22Rv1 (cell line): ENCODE results near the gene SLC26A2.
"Not testable (repeated sequence)": the region's sequence is repeated elsewhere in the genome, so short reads cannot be mapped to it uniquely, and the experiment has no call there.

Experiments
- H3K27ac ChIP-seq: fragments of 450-650 bp; 2 replicates; pipeline ENCODE4 v1.5.1; 2017
- CTCF ChIP-seq: fragments of 450-650 bp; IDR thresholded peaks from 2 replicates; pipeline ENCODE4 v1.5.1; 2017; ENCODE audit warnings: mild to moderate bottlenecking
- ZFX ChIP-seq: fragments of 450-650 bp; IDR thresholded peaks from 2 replicates; pipeline ENCODE4 v1.6.1; 2017; ENCODE audit warnings: antibody characterized with exemption, borderline replicate concordance

The SLC26A2 gene

GRCh38 chr5:150022681-150023080, 62.1 kb downstream of the SLC26A2 start:
- no peak overlapping the region for H3K27ac ChIP-seq
- TF ChIP-seq ZFX (no peak), CTCF (no peak)

GRCh38 chr5:150023136-150023535, 62.6 kb downstream of the SLC26A2 start:
- TF ChIP-seq CTCF (no peak), ZFX (no peak)

GRCh38 chr5:150024346-150024984, 63.9 kb downstream of the SLC26A2 start:
- H3K27ac ChIP-seq, result no peak overlapping the region
- TF ChIP-seq ZFX (no peak), CTCF (no peak)

More at GRCh38 chr5:150023136-150023535, 62.6 kb downstream of the SLC26A2 start:
- no peak overlapping the region for H3K27ac ChIP-seq

DNA sequence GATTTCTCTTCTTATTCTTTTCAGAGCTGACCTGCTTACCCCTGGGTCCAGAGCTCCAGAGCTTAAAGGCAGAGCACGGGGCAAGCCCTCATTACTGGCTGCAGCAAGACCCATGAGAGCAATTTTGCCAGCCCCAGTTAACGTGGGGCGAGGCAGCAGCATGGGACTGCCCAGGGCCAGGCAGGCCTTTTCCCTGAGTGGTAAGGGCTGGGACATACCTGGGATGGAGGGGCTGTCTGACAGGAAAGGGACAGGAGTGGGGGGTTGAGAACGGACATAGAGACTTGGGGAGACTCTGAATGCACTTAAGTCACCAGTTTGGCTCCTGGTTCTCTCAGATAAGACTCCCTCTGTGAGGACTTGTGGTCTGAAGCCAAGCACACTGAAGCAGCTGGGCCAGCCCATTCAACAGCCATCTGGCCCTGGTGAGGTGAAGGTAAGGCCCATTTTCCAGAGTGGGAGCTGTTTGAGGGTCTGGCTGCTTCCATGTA, 66.2 kb downstream of the SLC26A2 start:
- H3K27ac ChIP-seq, result no peak overlapping the region
- TF ChIP-seq ZFX (no peak), CTCF (no peak)

- H3K27ac ChIP-seq, result not testable (repeated sequence)
These were observed 67.5 kb downstream of the SLC26A2 start for GRCh38 chr5:150028047-150028446.

DNA sequence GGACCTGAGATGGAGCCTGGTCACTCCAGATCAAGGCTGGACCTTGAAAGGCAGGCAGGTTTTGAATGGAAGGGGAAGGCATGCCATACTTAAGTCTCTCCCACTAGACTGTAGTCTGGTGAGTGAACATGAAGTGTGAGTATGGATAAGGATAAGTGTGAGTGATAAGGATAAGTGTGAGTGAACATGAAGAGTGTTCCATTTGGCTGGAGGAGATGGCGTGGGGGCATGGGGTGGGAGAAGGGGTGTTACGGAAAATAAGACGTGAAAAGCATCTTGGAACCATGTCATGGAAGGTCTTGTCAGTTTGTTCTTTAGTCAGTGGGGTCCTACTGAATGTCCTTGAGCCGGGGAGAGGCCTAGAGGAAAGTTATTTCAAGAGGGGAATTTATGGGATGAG, 72.8 kb downstream of the SLC26A2 start:
- TF ChIP-seq CTCF (no peak), ZFX (no peak)

GRCh38 chr5:150034662-150035061, 74.1 kb downstream of the SLC26A2 start:
- no peak for TF ChIP-seq CTCF
- no peak for TF ChIP-seq ZFX
- no peak overlapping the region for H3K27ac ChIP-seq

More for the DNA sequence above, 72.8 kb downstream of the SLC26A2 start:
- H3K27ac ChIP-seq, result no peak overlapping the region
